K562 (cell line): Measurements from ENCODE around the gene ORC3. TPM values are rescaled to one million over a fixed set of nuclear protein-coding genes. Genes with fewer than 3 reads are reported as not detected.

Source experiments
- ATAC-seq: fragments of 200-7000 bp; cut with Tn5 transposase; 3 replicates; pipeline ENCODE4 v1.9.1; 2020; ENCODE audit warnings: moderate library complexity
- BruUV-seq: library from RNA; stranded (reverse); fragments of 400-500 nt; replicated peaks from 2 replicates; lab custom pipeline; 2021; lab: Mats Ljungman, UMichigan
- CTCF ChIA-PET: fragments of 300-600 bp; formaldehyde crosslinking; extraction: SDS; loops from one replicate; lab custom pipeline; 2021; ENCODE audit warnings: low intra/inter-chr PET ratio; lab: Yijun Ruan, JAX
- POLR2A ChIA-PET: fragments of 300-600, 350-650 bp; sonication (Branson Sonifier 250); formaldehyde crosslinking; extraction: SDS; loops from one replicate; lab custom pipeline; 2021; ENCODE audit warnings: antibody characterized with exemption, inconsistent platforms; lab: Yijun Ruan, JAX
- DNase-seq, 4 experiments: peaks; one replicate each; pipeline versions ENCODE4 v3.0.0 to v3.0.0-alpha.2; 2011 to 2018; ENCODE audit warnings: low spot score in 3 of 4, mixed read lengths in 3 of 4; ENCODE audit errors: extremely low read depth in 1 of 4
- FAIRE-seq: peaks from 2 replicates; lab custom pipeline; 2011; peaks lifted over from hg19 to GRCh38; lab: Jason Lieb, UNC
- H2AFZ ChIP-seq: 2 replicates; pipeline ENCODE4 v1.6.0; 2011; ENCODE audit warnings: low read depth, low read length, control low read depth, inconsistent platforms
- H3K27ac ChIP-seq: fragments of 200-600 bp; 3 replicates; pipeline ENCODE4 v1.8.0; 2011; ENCODE audit warnings: low read depth, mild to moderate bottlenecking, control low read depth, inconsistent platforms, low read length, moderate library complexity, mixed read lengths; ENCODE audit errors: extremely low read depth
- H3K27me3 ChIP-seq, 2 experiments: fragments of 300-600 bp in 1 of 2; 2 replicates in 1 of 2; 3 replicates in 1 of 2; pipeline versions ENCODE4 v1.6.0 to v1.8.0; 2011; ENCODE audit warnings: inconsistent platforms in 2 of 2, low read length in 2 of 2, mild to moderate bottlenecking in 1 of 2, mixed read lengths in 1 of 2, moderate library complexity in 1 of 2; ENCODE audit not compliant: control insufficient read depth in 2 of 2, insufficient read depth in 2 of 2
- H3K36me3 ChIP-seq: fragments of 300-600 bp; 3 replicates; pipeline ENCODE4 v1.8.0; 2011; ENCODE audit warnings: mild to moderate bottlenecking, low read length, inconsistent platforms; ENCODE audit not compliant: control insufficient read depth, insufficient read depth
- H3K4me1 ChIP-seq, 2 experiments: fragments of 200-600 bp in 1 of 2; replicated peaks in 1 of 2; 2 replicates in 1 of 2; 3 replicates in 1 of 2; pipeline versions ENCODE4 v1.5.1 to v1.8.0; 2011; ENCODE audit warnings: inconsistent platforms in 2 of 2, low read length in 2 of 2, mild to moderate bottlenecking in 1 of 2, mixed read lengths in 1 of 2, moderate library complexity in 1 of 2; ENCODE audit not compliant: control insufficient read depth in 2 of 2, insufficient read depth in 2 of 2
- H3K4me2 ChIP-seq: 2 replicates; pipeline ENCODE4 v1.6.1; 2011; ENCODE audit warnings: low read length, control low read depth, inconsistent platforms, mixed read lengths; ENCODE audit not compliant: insufficient read depth
- H3K4me3 ChIP-seq: fragments of 200-600 bp; sonication (generic), shearing (Covaris generic); 2 replicates; pipeline ENCODE4 v1.5.1; 2016; ENCODE audit warnings: control low read depth, inconsistent platforms
- H3K79me2 ChIP-seq: fragments of 200-600 bp; 3 replicates; pipeline ENCODE4 v1.8.0; 2011; ENCODE audit warnings: low read length, inconsistent platforms; ENCODE audit not compliant: control insufficient read depth, insufficient read depth
- H3K9ac ChIP-seq, 2 experiments: 2 replicates each; pipeline versions ENCODE4 v1.6.0 to v1.6.1; 2011; ENCODE audit warnings: low read depth in 2 of 2, low read length in 2 of 2, control low read depth in 1 of 2, inconsistent platforms in 1 of 2, mild to moderate bottlenecking in 1 of 2, mixed read lengths in 1 of 2; ENCODE audit not compliant: insufficient read depth in 1 of 2
- H3K9me1 ChIP-seq: one replicate; pipeline ENCODE4 v1.6.0; 2011; ENCODE audit warnings: inconsistent platforms, mild to moderate bottlenecking, low read length, moderate library complexity; ENCODE audit not compliant: control insufficient read depth, insufficient read depth
- H3K9me3 ChIP-seq: replicated peaks from 2 replicates; pipeline ENCODE4 v1.5.1; 2011; ENCODE audit warnings: low read depth, low read length, inconsistent platforms; ENCODE audit not compliant: control insufficient read depth, insufficient read depth
- H4K20me1 ChIP-seq: replicated peaks from 2 replicates; pipeline ENCODE4 v1.6.1; 2011; ENCODE audit warnings: low read length, inconsistent platforms, mixed read lengths; ENCODE audit not compliant: control insufficient read depth, insufficient read depth
- TEAD4 ChIP-seq, 2 experiments: sonication (generic) in 1 of 2; formaldehyde crosslinking in 1 of 2; IDR thresholded peaks; 2 replicates each; pipeline versions ENCODE4 v1.6.1 to v1.8.0; 2012 to 2022; ENCODE audit warnings: borderline replicate concordance in 1 of 2, inconsistent platforms in 1 of 2, low read length in 1 of 2, mild to moderate bottlenecking in 1 of 2, missing genetic modification reagents in 1 of 2
- ZNF174 ChIP-seq: fragments of 250-450 bp; sonication (Bioruptor Pico); IDR thresholded peaks from 2 replicates; pipeline ENCODE4 v1.4.0; 2020; ENCODE audit warnings: mild to moderate bottlenecking
- WGBS: fragments of 100-300 bp; shearing (Covaris generic); methylation state at CpG from one replicate; pipeline ENCODE4 v1.1.6; 2016; ENCODE audit warnings: low coverage, mixed read lengths; ENCODE audit not compliant: insufficient coverage; ENCODE audit errors: missing lambda C conversion rate; 5-methylcytosine and 5-hydroxymethylcytosine counted together
- in situ Hi-C: fragments of 300-500 bp; cut with MboI; formaldehyde crosslinking; loops from 4 replicates; pipeline ENCODE4 v1.15.0; 2018; ENCODE audit warnings: inconsistent platforms, mixed read lengths
- intact Hi-C: fragments of 100-400 bp; cut with micrococcal nuclease; formaldehyde crosslinking; loops from 2 replicates; pipeline ENCODE4 v1.14.2; 2022
- polyA plus RNA-seq, 8 experiments: library from polyadenylated mRNA; depleted of rRNA in 4 of 8; stranded (reverse) in 5 of 8; unstranded in 3 of 8; fragments of >200 nt; fragmentation: Nextera tagmentation in 2 of 8; fragmentation: Illumina TruSeq in 1 of 8; extraction: Ambion mirVana in 2 of 8; extraction: Trizol in 1 of 8; gene quantifications; 2 replicates each; pipeline versions ENCODE4 v1.2.1 to v1.2.3, GENCODE V29; 2011 to 2014; ENCODE audit warnings: inconsistent platforms in 1 of 8, missing spikeins in 1 of 8
- total RNA-seq, 7 experiments: library from RNA; depleted of rRNA in 6 of 7; stranded (reverse); fragments of >200 nt in 6 of 7; fragmentation: Illumina TruSeq in 2 of 7; extraction: Trizol in 2 of 7; gene quantifications; 2 replicates each; pipeline versions ENCODE4 v1.2.1 to v1.2.3, GENCODE V29; 2011 to 2021; ENCODE audit warnings: low replicate concordance in 1 of 7
- TF ChIP-seq, protein P1 (sequence below): sonication (generic); formaldehyde crosslinking; IDR thresholded peaks from 2 replicates; pipeline ENCODE4 v1.8.0; 2022; ENCODE audit warnings: missing genetic modification reagents, mild to moderate bottlenecking, moderate library complexity, borderline replicate concordance
- TF ChIP-seq, protein P2 (sequence below): fragments of 250-450 bp; sonication (Bioruptor Pico); IDR thresholded peaks from 2 replicates; pipeline ENCODE4 v1.5.1; 2021; ENCODE audit warnings: mild to moderate bottlenecking
- TF ChIP-seq, protein P3 (sequence below): fragments of 250-450 bp; sonication (Bioruptor Pico); IDR thresholded peaks from 2 replicates; pipeline ENCODE4 v1.5.0; 2021
- TF ChIP-seq, protein P4 (sequence below): fragments of 250-450 bp; sonication (Bioruptor Pico); IDR thresholded peaks from 2 replicates; pipeline ENCODE4 v1.4.0; 2020; ENCODE audit warnings: mild to moderate bottlenecking

The ORC3 gene
- total and polyA plus RNA-seq, 9 of the 15 experiments (the other 6 are each of a cell fraction or from before 2014, with no cell fraction given), result 28.8 to 159 (median 74.8) TPM

DNA sequence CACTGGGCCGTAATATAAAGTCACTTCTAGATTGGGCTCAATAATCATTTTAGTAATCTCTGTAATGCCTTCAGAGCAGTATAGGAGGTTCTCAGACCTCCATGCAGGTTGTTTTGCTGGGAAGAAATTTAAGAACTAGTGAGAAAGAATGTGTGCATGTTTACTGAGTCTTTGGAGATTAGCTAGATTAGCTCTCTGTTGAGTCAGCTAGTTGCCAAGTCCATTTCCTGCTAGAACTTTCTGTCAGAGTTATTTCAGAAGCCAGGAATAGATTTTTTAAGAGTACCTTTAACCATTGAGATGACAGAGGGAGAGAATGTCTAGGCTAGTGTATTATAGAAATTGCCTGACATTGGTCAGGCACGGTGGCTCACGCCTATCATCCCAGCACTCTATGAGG, 33.3 kb downstream of the ORC3 start (continued):
- TF ChIP-seq, protein P1, sequence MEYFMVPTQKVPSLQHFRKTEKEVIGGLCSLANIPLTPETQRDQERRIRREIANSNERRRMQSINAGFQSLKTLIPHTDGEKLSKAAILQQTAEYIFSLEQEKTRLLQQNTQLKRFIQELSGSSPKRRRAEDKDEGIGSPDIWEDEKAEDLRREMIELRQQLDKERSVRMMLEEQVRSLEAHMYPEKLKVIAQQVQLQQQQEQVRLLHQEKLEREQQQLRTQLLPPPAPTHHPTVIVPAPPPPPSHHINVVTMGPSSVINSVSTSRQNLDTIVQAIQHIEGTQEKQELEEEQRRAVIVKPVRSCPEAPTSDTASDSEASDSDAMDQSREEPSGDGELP (CRISPR knock-in tag), result no peak

DNA sequence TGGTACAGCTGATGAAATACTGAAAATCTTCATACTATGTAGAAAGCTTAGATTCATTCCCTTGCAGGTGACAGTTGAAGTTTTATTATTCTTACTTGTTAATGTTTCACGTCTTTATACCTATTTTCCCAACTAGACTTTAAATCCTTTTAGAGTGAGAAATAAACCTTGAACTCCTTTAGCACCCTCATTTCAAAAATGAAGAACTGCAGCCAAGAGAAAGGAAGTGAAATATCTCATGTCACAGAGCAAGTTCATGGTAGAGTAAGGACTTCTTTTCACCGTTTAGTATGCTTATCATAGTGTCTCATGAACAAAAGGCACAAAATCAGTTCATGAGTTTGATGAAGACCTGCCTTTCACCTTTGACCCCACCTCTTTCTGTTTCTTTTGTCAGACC, 38.5 kb downstream of the ORC3 start:
- no peaks in the 10 kb centered on the region for H3K4me1 ChIP-seq
- ATAC-seq (no peak), FAIRE-seq (no peak), DNase-seq (no peak)
- TF ChIP-seq, protein P2, sequence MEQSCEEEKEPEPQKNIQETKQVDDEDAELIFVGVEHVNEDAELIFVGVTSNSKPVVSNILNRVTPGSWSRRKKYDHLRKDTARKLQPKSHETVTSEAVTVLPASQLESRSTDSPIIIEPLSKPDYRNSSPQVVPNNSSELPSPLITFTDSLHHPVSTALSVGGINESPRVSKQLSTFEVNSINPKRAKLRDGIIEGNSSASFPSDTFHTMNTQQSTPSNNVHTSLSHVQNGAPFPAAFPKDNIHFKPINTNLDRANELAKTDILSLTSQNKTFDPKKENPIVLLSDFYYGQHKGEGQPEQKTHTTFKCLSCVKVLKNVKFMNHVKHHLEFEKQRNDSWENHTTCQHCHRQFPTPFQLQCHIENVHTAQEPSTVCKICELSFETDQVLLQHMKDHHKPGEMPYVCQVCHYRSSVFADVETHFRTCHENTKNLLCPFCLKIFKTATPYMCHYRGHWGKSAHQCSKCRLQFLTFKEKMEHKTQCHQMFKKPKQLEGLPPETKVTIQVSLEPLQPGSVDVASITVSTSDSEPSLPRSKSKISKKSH (CRISPR knock-in tag), result no peak
- TF ChIP-seq TEAD4 (IDR thresholded peaks at IDR 0.05; ENCODE audit: low read length), result no peak
- TF ChIP-seq TEAD4 (CRISPR knock-in tag; IDR thresholded peaks at IDR 0.05; ENCODE audit: borderline replicate concordance), result no peak
- no peak for TF ChIP-seq ZNF174
- TF ChIP-seq, protein P3, sequence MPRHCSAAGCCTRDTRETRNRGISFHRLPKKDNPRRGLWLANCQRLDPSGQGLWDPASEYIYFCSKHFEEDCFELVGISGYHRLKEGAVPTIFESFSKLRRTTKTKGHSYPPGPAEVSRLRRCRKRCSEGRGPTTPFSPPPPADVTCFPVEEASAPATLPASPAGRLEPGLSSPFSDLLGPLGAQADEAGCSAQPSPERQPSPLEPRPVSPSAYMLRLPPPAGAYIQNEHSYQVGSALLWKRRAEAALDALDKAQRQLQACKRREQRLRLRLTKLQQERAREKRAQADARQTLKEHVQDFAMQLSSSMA, result no peak
- TF ChIP-seq, protein P4, sequence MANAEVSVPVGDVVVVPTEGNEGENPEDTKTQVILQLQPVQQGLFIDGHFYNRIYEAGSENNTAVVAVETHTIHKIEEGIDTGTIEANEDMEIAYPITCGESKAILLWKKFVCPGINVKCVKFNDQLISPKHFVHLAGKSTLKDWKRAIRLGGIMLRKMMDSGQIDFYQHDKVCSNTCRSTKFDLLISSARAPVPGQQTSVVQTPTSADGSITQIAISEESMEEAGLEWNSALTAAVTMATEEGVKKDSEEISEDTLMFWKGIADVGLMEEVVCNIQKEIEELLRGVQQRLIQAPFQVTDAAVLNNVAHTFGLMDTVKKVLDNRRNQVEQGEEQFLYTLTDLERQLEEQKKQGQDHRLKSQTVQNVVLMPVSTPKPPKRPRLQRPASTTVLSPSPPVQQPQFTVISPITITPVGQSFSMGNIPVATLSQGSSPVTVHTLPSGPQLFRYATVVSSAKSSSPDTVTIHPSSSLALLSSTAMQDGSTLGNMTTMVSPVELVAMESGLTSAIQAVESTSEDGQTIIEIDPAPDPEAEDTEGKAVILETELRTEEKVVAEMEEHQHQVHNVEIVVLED, result no peak
- H3K9ac ChIP-seq, result no peak overlapping the region
- no TSS peak for BruUV-seq
- H2AFZ ChIP-seq, result no peak overlapping the region
- H3K4me3 ChIP-seq, result no peak overlapping the region
- H3K4me2 ChIP-seq, result no peak overlapping the region
- H3K36me3 ChIP-seq, result peaks cover 51% of the 10 kb centered on the region
- intact Hi-C loops, result no loop called here
- H4K20me1 ChIP-seq, result no peaks in the 10 kb centered on the region
- no peaks in the 10 kb centered on the region for H3K9me3 ChIP-seq
- CTCF ChIA-PET, result no interaction called here
- POLR2A ChIA-PET, result interaction anchor here (0.8 to 1.1 kb wide), 2 partner anchors 14 to 263 kb away, joined by 3 read pairs; no protein-coding TSS in a partner anchor
- no peaks in the 10 kb centered on the region for H3K27me3 ChIP-seq
- no peaks in the 10 kb centered on the region for H3K9me1 ChIP-seq
- in situ Hi-C loops, result no loop called here
- H3K79me2 ChIP-seq, result no peaks in the 10 kb centered on the region
- WGBS, result 51% methylated on average over 2 of the region's 2 CpGs
- H3K27ac ChIP-seq, result no peak overlapping the region
